CD4-positive, alpha-beta T cell treated with Interleukin-2 at 100 ng/mL for 4 hours (primary cell): Measurements from ENCODE around the gene AKR1C1.
"Not testable (repeated sequence)": the region's sequence is repeated elsewhere in the genome, so short reads cannot be mapped to it uniquely, and the experiment has no call there.

Experiments
- DNase-seq: peaks from one replicate; pipeline ENCODE4 v3.0.0-alpha.2; 2020; ENCODE audit warnings: low spot score

The AKR1C1 gene

GRCh38 chr10:4962876-4963814, at the start of gene AKR1C1:
Gene AKR1C1, plus strand, starts transcription at chr10:4963415. Its CDS starts 30 bp downstream, at chr10:4963445.
- not testable (repeated sequence) for DNase-seq

- no peak for DNase-seq
These were observed 48.9 kb upstream of the AKR1C1 start for GRCh38 chr10:4914213-4914850.

GRCh38 chr10:4916086-4916716, 47.0 kb upstream of the AKR1C1 start:
- DNase-seq: no peak

- no peak for DNase-seq
These were observed 45.0 kb upstream of the AKR1C1 start for GRCh38 chr10:4918236-4918635.

GRCh38 chr10:4924482-4924881, 38.7 kb upstream of the AKR1C1 start:
- not testable (repeated sequence) for DNase-seq

- no peak for DNase-seq
These were observed 36.8 kb upstream of the AKR1C1 start for GRCh38 chr10:4926400-4926799.

GRCh38 chr10:4931587-4931986, 31.6 kb upstream of the AKR1C1 start:
- no peak for DNase-seq

GRCh38 chr10:4934391-4934987, 28.7 kb upstream of the AKR1C1 start:
- DNase-seq: no peak

GRCh38 chr10:4937346-4937745, 25.9 kb upstream of the AKR1C1 start:
- no peak for DNase-seq

- DNase-seq: no peak
These were observed 23.8 kb upstream of the AKR1C1 start for GRCh38 chr10:4939224-4940072.

GRCh38 chr10:4940073-4940428, 23.2 kb upstream of the AKR1C1 start:
- not testable (repeated sequence) for DNase-seq

GRCh38 chr10:4940909-4941308, 22.3 kb upstream of the AKR1C1 start:
- DNase-seq: not testable (repeated sequence)

GRCh38 chr10:4941540-4942330, 21.5 kb upstream of the AKR1C1 start:
- DNase-seq: no peak

- not testable (repeated sequence) for DNase-seq
These were observed 20.3 kb upstream of the AKR1C1 start for GRCh38 chr10:4942931-4943330.

GRCh38 chr10:4943416-4943815, 19.8 kb upstream of the AKR1C1 start:
- not testable (repeated sequence) for DNase-seq

GRCh38 chr10:4943821-4944220, 19.4 kb upstream of the AKR1C1 start:
- DNase-seq: no peak

- DNase-seq: no peak
These were observed 18.4 kb upstream of the AKR1C1 start for GRCh38 chr10:4944841-4945240.

GRCh38 chr10:4945766-4946717, 17.2 kb upstream of the AKR1C1 start:
- DNase-seq: no peak

- no peak for DNase-seq
These were observed 16.1 kb upstream of the AKR1C1 start for GRCh38 chr10:4947039-4947634.
